Spleen (tissue), 11 donors: Measurements from ENCODE around the gene RECK. TPM values are rescaled to one million over a fixed set of nuclear protein-coding genes. Genes with fewer than 3 reads are reported as not detected.
A peak's percentile ranks its signal among the peaks of the same experiment; 100 is the strongest.

Source experiments
- DNase-seq: peaks from one replicate; pipeline ENCODE4 v3.0.0-alpha.2; 2020
- H3K27ac ChIP-seq, 8 donors: fragments of 200-600 bp; sonication (generic) in 7 of 8; 1 replicate in 4 of 8; 2 replicates in 4 of 8; pipeline versions ENCODE4 v1.5.0 to v1.8.0; 2016 to 2021; ENCODE audit warnings: inconsistent platforms in 4 of 8, mild to moderate bottlenecking in 4 of 8, moderate library complexity in 1 of 8
- H3K27me3 ChIP-seq, 7 donors: fragments of 200-600 bp; sonication (generic) in 6 of 7; replicated peaks in 1 of 7; 1 replicate in 4 of 7; 2 replicates in 3 of 7; pipeline versions ENCODE4 v1.5.0 to v1.8.0; 2016 to 2021; ENCODE audit warnings: inconsistent platforms in 3 of 7, mild to moderate bottlenecking in 1 of 7
- H3K36me3 ChIP-seq, 6 donors: fragments of 200-600 bp; sonication (generic) in 5 of 6; 1 replicate in 4 of 6; 2 replicates in 2 of 6; pipeline versions ENCODE4 v1.5.0 to v1.8.0; 2016 to 2021; ENCODE audit warnings: inconsistent platforms in 2 of 6
- H3K4me1 ChIP-seq, 6 donors: fragments of 200-600 bp; sonication (generic) in 5 of 6; 1 replicate in 3 of 6; 2 replicates in 3 of 6; pipeline versions ENCODE4 v1.5.0 to v1.8.0; 2016 to 2021; ENCODE audit warnings: inconsistent platforms in 3 of 6
- H3K4me3 ChIP-seq, 8 donors: fragments of 200-600 bp; sonication (generic) in 7 of 8; 1 replicate in 4 of 8; 2 replicates in 4 of 8; pipeline versions ENCODE4 v1.5.0 to v1.8.0; 2016 to 2021; ENCODE audit warnings: inconsistent platforms in 4 of 8, mild to moderate bottlenecking in 4 of 8, moderate library complexity in 2 of 8
- H3K9me3 ChIP-seq, 8 donors: fragments of 200-600 bp; sonication (generic) in 7 of 8; 1 replicate in 4 of 8; 2 replicates in 4 of 8; pipeline versions ENCODE4 v1.5.0 to v1.8.0; 2016 to 2021; ENCODE audit warnings: inconsistent platforms in 4 of 8
- POLR2A ChIP-seq, 3 donors: fragments of 450-650 bp; IDR thresholded peaks; one replicate each; pipeline ENCODE4 v1.5.1; 2017; ENCODE audit warnings: antibody characterized with exemption in 3 of 3, mild to moderate bottlenecking in 1 of 3
- POLR2AphosphoS5 ChIP-seq, 3 donors: sonication (generic); formaldehyde crosslinking; IDR thresholded peaks; one replicate each; pipeline ENCODE4 v1.5.1; 2017; ENCODE audit warnings: antibody characterized with exemption in 3 of 3
- WGBS, 5 donors: extraction: QIAGEN DNeasy Blood & Tissue Kit in 3 of 5; methylation state at CpG; one replicate each; pipeline versions ENCODE4 v1.1.5 to v1.1.7; 2013 to 2018; 5-methylcytosine and 5-hydroxymethylcytosine counted together
- intact Hi-C: fragments of 100-400 bp; cut with DNase I; formaldehyde crosslinking; loops from one replicate; pipeline ENCODE4 v1.15.0; 2023; ENCODE audit warnings: low total_unique reads
- polyA plus RNA-seq, 3 donors: library from polyadenylated mRNA; stranded (reverse); fragments of 200-250 nt; gene quantifications; one replicate each; pipeline ENCODE4 v1.2.1, GENCODE V29; 2013
- total RNA-seq, 7 donors: library from RNA; depleted of rRNA in 3 of 7; stranded (reverse); fragments of >200 nt in 3 of 7; fragmentation: NEBNext Ultra II Directional in 4 of 7; extraction: Animal tissue kit (Norgen Biotek cat#: 25700) in 4 of 7; gene quantifications; one replicate each; pipeline versions ENCODE4 v1.1.0 to v1.2.1, GENCODE V29; 2016 to 2021
- TF ChIP-seq, protein P1 (sequence below), 11 experiments: fragments of 200-600 bp in 7 of 11; fragments of 450-650 bp in 4 of 11; sonication (generic) in 4 of 11; IDR thresholded peaks in 8 of 11; conservative IDR thresholded peaks in 3 of 11; 1 replicate in 7 of 11; 2 replicates in 4 of 11; pipeline versions ENCODE4 v1.4.0 to v1.8.0; 2016 to 2021; ENCODE audit warnings: antibody characterized with exemption in 11 of 11, inconsistent platforms in 4 of 11, mild to moderate bottlenecking in 1 of 11
- donor health status: healthy with polysubstance abuse.
- donor health status: DM: no; HTN: no; CAD: no; lungs with moderate emphysema.
- donor health status: DM: no; HTN: no; CAD: no.
- donor health status: Bipolar disorder and iron deficiency.
- donor health status: healthy.
- donor health status: DM: no; HTN: no; CAD: no.
- donor health status: DM: yes; HTN: yes; CAD: no.

The RECK gene
- total and polyA plus RNA-seq, 10 donors: 2.7 to 16.0 (median 9.8) TPM

DNA sequence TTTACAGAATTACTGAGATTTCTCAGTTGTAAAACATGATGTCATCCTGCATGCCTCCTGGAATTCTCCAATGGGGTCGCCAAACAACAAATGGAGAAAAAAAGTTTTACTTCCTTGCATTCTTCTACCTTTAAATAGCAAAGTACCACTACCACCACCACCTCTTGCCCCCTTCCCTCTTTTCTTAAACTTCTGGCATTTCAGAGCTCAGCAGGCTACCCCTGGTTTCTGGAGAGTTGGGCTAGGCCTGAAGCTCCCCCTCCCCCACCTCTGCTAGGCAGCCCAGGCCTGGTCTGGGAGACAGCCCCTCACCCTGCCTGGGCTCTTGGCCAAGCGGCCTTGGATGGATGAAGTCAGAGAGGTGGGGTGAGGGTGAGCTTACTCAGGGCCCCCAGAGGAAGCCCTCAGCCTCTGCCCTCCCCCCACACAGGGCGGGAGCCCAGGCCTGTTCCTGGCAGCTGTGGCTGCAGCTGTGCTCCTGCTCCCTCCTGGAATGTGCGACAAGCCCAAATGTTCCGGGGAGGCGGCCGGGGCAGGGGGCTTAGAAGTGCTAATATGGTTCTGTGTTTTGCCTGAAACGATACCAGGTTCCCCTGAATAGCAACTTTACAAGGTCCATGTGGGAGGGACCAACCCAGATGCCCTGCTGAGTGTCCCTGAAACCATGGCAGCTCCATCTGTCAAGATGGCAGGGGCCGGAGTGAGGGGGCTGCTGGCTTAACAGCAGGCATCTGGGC, 126.5 kb downstream of the RECK start:
- intact Hi-C loops: no loop called here
- peaks cover 5 to 45% (median 25%) of the 10 kb centered on the region in 6 donors for H3K4me1 ChIP-seq
- TF ChIP-seq POLR2A (IDR thresholded peaks at IDR 0.05) (no peak), POLR2AphosphoS5 (IDR thresholded peaks at IDR 0.05) (peak; percentile 28 to 71 (median 31))

GRCh38 chr9:36163786-36164170, 127.1 kb downstream of the RECK start:
- WGBS, 5 donors: 85 to 95% (median 86%) methylated on average over 4 of the region's 4 CpGs
- no peak for DNase-seq
- H3K9me3 ChIP-seq: no peaks in the 10 kb centered on the region
- H3K4me3 ChIP-seq: no peak overlapping the region
- H3K36me3 ChIP-seq: peaks cover 0 to 41% (median 5%) of the 10 kb centered on the region in 6 donors
- intact Hi-C loops: no loop called here
- H3K4me1 ChIP-seq: peaks cover 5 to 40% (median 23%) of the 10 kb centered on the region in 6 donors
- TF ChIP-seq, protein P1, sequence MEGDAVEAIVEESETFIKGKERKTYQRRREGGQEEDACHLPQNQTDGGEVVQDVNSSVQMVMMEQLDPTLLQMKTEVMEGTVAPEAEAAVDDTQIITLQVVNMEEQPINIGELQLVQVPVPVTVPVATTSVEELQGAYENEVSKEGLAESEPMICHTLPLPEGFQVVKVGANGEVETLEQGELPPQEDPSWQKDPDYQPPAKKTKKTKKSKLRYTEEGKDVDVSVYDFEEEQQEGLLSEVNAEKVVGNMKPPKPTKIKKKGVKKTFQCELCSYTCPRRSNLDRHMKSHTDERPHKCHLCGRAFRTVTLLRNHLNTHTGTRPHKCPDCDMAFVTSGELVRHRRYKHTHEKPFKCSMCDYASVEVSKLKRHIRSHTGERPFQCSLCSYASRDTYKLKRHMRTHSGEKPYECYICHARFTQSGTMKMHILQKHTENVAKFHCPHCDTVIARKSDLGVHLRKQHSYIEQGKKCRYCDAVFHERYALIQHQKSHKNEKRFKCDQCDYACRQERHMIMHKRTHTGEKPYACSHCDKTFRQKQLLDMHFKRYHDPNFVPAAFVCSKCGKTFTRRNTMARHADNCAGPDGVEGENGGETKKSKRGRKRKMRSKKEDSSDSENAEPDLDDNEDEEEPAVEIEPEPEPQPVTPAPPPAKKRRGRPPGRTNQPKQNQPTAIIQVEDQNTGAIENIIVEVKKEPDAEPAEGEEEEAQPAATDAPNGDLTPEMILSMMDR (IDR thresholded peaks at IDR 0.05 in 8 of 11, conservative IDR thresholded peaks at IDR 0.05 in 3 of 11): no peak
- TF ChIP-seq POLR2A (IDR thresholded peaks at IDR 0.05): no peak
- no peak for TF ChIP-seq POLR2AphosphoS5 (IDR thresholded peaks at IDR 0.05)
- peak overlapping the region in 5 of 8 donors; percentile 29 to 60 (median 47) for H3K27ac ChIP-seq
- peaks cover 0 to 6% (median 0%) of the 10 kb centered on the region in 7 donors for H3K27me3 ChIP-seq

More for the DNA sequence above, 126.5 kb downstream of the RECK start:
- DNase-seq: no peak
- Histone ChIP-seq H3K9me3 (no peaks in the 10 kb centered on the region), H3K36me3 (peaks cover 0 to 41% (median 5%) of the 10 kb centered on the region in 6 donors), H3K27me3 (peaks cover 0 to 6% (median 0%) of the 10 kb centered on the region in 7 donors), H3K27ac (peak overlapping the region in 6 of 8 donors; percentile 29 to 60 (median 41)), H3K4me3 (no peak overlapping the region)
- 52 to 80% (median 61%) methylated on average over 4 to 9 of the region's 9 CpGs for WGBS, 5 donors

DNA sequence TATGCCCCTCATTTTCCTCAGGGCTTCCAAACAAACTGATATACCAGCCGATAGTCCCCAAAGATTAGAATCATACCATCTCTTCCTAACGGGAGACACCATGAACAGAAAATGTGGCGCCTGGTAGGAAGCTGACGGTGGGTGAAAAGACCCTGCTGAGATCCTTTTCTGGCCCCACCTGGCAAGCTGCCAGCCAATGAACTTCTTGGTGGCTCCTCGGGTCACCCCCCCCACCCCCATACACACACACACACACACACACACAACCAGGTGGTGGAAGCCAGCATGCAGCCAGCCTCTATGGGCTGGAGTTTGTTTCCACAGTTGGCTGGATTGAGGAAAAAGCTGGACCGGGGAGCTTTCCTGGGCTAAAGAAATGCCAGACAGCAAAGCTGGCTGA, 127.7 kb downstream of the RECK start:
- no peak overlapping the region for H3K4me3 ChIP-seq
- H3K36me3 ChIP-seq: peaks cover 0 to 41% (median 5%) of the 10 kb centered on the region in 6 donors
- no peaks in the 10 kb centered on the region for H3K9me3 ChIP-seq
- peak overlapping the region in 1 of 8 donors; percentile 60 for H3K27ac ChIP-seq
- DNase-seq: no peak
- WGBS, 5 donors: 81 to 85% (median 83%) methylated on average over 6 of the region's 6 CpGs
- intact Hi-C loops: no loop called here
- H3K4me1 ChIP-seq: peaks cover 5 to 39% (median 23%) of the 10 kb centered on the region in 6 donors
- TF ChIP-seq POLR2AphosphoS5 (IDR thresholded peaks at IDR 0.05): no peak
- TF ChIP-seq POLR2A (IDR thresholded peaks at IDR 0.05): no peak
- TF ChIP-seq, protein P1 (IDR thresholded peaks at IDR 0.05 in 8 of 11, conservative IDR thresholded peaks at IDR 0.05 in 3 of 11): no peak
- peaks cover 0 to 6% (median 0%) of the 10 kb centered on the region in 7 donors for H3K27me3 ChIP-seq

DNA sequence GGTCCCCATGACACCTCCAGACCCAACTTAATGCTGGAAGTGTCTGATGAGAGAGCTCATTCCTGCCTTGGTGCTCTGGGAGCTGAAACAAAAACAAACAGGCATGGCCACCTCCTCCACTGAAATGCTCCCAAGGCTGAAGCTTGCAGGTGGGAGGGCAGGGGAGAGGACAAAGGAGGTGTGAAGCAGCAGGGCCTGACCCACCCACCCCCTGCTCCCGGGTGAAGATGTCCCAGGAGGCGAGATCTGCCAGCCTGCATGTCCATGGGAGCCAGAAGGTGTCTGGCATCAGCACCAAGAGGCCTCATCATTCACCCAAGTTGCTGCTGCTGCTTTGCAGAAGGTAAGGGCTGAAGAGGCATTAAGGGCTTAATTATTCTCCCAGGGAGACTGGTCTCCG, 128.3 kb downstream of the RECK start:
- Histone ChIP-seq H3K27me3 (peaks cover 0 to 6% (median 0%) of the 10 kb centered on the region in 7 donors), H3K36me3 (peaks cover 0 to 35% (median 5%) of the 10 kb centered on the region in 6 donors), H3K4me1 (peaks cover 5 to 39% (median 23%) of the 10 kb centered on the region in 6 donors), H3K9me3 (no peaks in the 10 kb centered on the region), H3K4me3 (no peak overlapping the region), H3K27ac (peak overlapping the region in 1 of 8 donors; percentile 11)
- intact Hi-C loops: no loop called here
- TF ChIP-seq POLR2A (IDR thresholded peaks at IDR 0.05) (no peak), POLR2AphosphoS5 (IDR thresholded peaks at IDR 0.05) (peak in 1 of 3 donors; percentile 30)
- no peak for DNase-seq
- 70 to 93% (median 83%) methylated on average over 3 of the region's 3 CpGs for WGBS, 5 donors

DNA sequence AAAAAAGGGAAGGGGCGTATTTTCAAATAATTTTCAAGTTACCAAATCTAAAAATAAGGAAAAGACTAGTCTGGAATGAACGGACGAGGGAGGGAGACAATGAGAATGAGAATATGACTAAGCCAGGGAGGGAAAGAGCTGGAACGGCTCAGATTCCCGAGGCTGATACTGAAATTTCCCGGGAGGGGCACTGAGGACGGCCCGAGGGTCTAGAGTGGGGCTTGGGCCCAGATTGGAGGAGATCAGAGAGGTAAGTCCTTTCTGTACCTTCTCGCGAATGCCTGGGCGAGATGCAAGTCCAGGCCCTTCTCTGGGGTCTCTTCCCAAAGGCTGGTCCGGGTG, 129.1 kb downstream of the RECK start:
- H3K9me3 ChIP-seq: no peaks in the 10 kb centered on the region
- DNase-seq: no peak
- peaks cover 0 to 27% (median 2%) of the 10 kb centered on the region in 6 donors for H3K36me3 ChIP-seq
- 57 to 82% (median 70%) methylated on average over 12 of the region's 12 CpGs for WGBS, 5 donors
- H3K4me3 ChIP-seq: peak overlapping the region in 4 of 8 donors; percentile 47 to 72 (median 50)
- H3K4me1 ChIP-seq: peaks cover 5 to 39% (median 23%) of the 10 kb centered on the region in 6 donors
- TF ChIP-seq POLR2AphosphoS5 (IDR thresholded peaks at IDR 0.05): no peak
- TF ChIP-seq POLR2A (IDR thresholded peaks at IDR 0.05): no peak
- TF ChIP-seq, protein P1 (IDR thresholded peaks at IDR 0.05 in 8 of 11, conservative IDR thresholded peaks at IDR 0.05 in 3 of 11): no peak
- H3K27me3 ChIP-seq: peaks cover 0 to 6% (median 0%) of the 10 kb centered on the region in 7 donors
- H3K27ac ChIP-seq: peak overlapping the region in 1 of 8 donors; percentile 76
- intact Hi-C loops: no loop called here
